Hematopoietic multipotent progenitor cell treated with erythropoietin and hydrocortisone succinate and interleukin-3 and kit ligand, for 8 days (in vitro differentiated cells): Measurements from ENCODE around the gene EPB41L4A.
"Not testable (repeated sequence)": the region's sequence is repeated elsewhere in the genome, so short reads cannot be mapped to it uniquely, and the experiment has no call there.

Source experiments
- DNase-seq: peaks from one replicate; pipeline ENCODE4 v3.0.0-alpha.2; 2015

Gene EPB41L4A

GRCh38 chr5:112401924-112402323, 17.2 kb downstream of the EPB41L4A start:
- no peak for DNase-seq

GRCh38 chr5:112397690-112398089, 21.4 kb downstream of the EPB41L4A start:
- no peak for DNase-seq

GRCh38 chr5:112396430-112396829, 22.6 kb downstream of the EPB41L4A start:
- no peak for DNase-seq

GRCh38 chr5:112395299-112395698, 23.8 kb downstream of the EPB41L4A start:
- not testable (repeated sequence) for DNase-seq

GRCh38 chr5:112390327-112390726, 28.8 kb downstream of the EPB41L4A start:
- DNase-seq = no peak

GRCh38 chr5:112388739-112389138, 30.3 kb downstream of the EPB41L4A start:
- no peak for DNase-seq

- DNase-seq = no peak
These were observed 31.0 kb downstream of the EPB41L4A start for GRCh38 chr5:112388074-112388473.

- no peak for DNase-seq
These were observed 32.3 kb downstream of the EPB41L4A start for GRCh38 chr5:112386766-112387165.

- no peak for DNase-seq
These were observed 33.1 kb downstream of the EPB41L4A start for GRCh38 chr5:112385969-112386368.

- DNase-seq = no peak
These were observed 33.5 kb downstream of the EPB41L4A start for GRCh38 chr5:112385566-112385965.

- no peak for DNase-seq
These were observed 34.6 kb downstream of the EPB41L4A start for GRCh38 chr5:112384523-112384922.

GRCh38 chr5:112382886-112383285, 36.2 kb downstream of the EPB41L4A start:
- no peak for DNase-seq

GRCh38 chr5:112381521-112381920, 37.6 kb downstream of the EPB41L4A start:
- no peak for DNase-seq

GRCh38 chr5:112379542-112380325, 39.3 kb downstream of the EPB41L4A start:
- DNase-seq = no peak

GRCh38 chr5:112374818-112375217, 44.3 kb downstream of the EPB41L4A start:
- DNase-seq = no peak

GRCh38 chr5:112374356-112374755, 44.7 kb downstream of the EPB41L4A start:
- DNase-seq = no peak

GRCh38 chr5:112373885-112374284, 45.2 kb downstream of the EPB41L4A start:
- DNase-seq = no peak

- DNase-seq = peak; percentile 6
These were observed 46.5 kb downstream of the EPB41L4A start for GRCh38 chr5:112372543-112372942.

- peak; percentile 79 for DNase-seq
These were observed 48.0 kb downstream of the EPB41L4A start for GRCh38 chr5:112371067-112371466.

- no peak for DNase-seq
These were observed 51.7 kb downstream of the EPB41L4A start for GRCh38 chr5:112367400-112367799.

GRCh38 chr5:112366987-112367386, 52.1 kb downstream of the EPB41L4A start:
- peak; percentile 66 for DNase-seq

GRCh38 chr5:112360740-112361139, 58.3 kb downstream of the EPB41L4A start:
- DNase-seq = not testable (repeated sequence)

- no peak for DNase-seq
These were observed 62.7 kb downstream of the EPB41L4A start for GRCh38 chr5:112356178-112356956.

- DNase-seq = no peak
These were observed 63.9 kb downstream of the EPB41L4A start for GRCh38 chr5:112355058-112355685.
